OCI-LY3 (cell line): ENCODE measurements around the gene ARHGAP22.

Source experiments
- H2AFZ ChIP-seq: fragments of 200-600, 300-600 bp; shearing (Covaris generic); 2 replicates; pipeline ENCODE4 v1.6.0; 2014; ENCODE audit warnings: antibody characterized with exemption, low read depth, low read length
- H3K27ac ChIP-seq: fragments of 200-600, 300-600 bp; sonication (generic); 2 replicates; pipeline ENCODE4 v1.5.1; 2014; ENCODE audit warnings: mild to moderate bottlenecking, low read length, moderate library complexity, mixed read lengths
- H3K27me3 ChIP-seq: fragments of 200-600, 300-600 bp; sonication (generic); 2 replicates; pipeline ENCODE4 v1.6.1; 2014; ENCODE audit warnings: low read depth, low read length, mixed read lengths
- H3K36me3 ChIP-seq: fragments of 200-600, 300-600 bp; sonication (generic); replicated peaks from 2 replicates; pipeline ENCODE3; 2014; ENCODE audit warnings: low read depth, low read length, mixed read lengths
- H3K4me1 ChIP-seq: fragments of 300-600, 200-600 bp; sonication (generic); 2 replicates; pipeline ENCODE4 v1.6.1; 2014; ENCODE audit warnings: low read length, mixed read lengths
- H3K4me2 ChIP-seq: fragments of 200-600, 300-600 bp; sonication (generic); 2 replicates; pipeline ENCODE4 v1.6.1; 2014; ENCODE audit warnings: low read length, mixed read lengths
- H3K4me3 ChIP-seq: fragments of 300-600, 200-600 bp; sonication (generic); 2 replicates; pipeline ENCODE4 v1.5.1; 2014; ENCODE audit warnings: antibody characterized with exemption, mild to moderate bottlenecking, low read length, moderate library complexity
- H3K79me2 ChIP-seq: fragments of 300-600, 200-600 bp; shearing (Covaris generic); 2 replicates; pipeline ENCODE4 v1.6.1; 2014; ENCODE audit warnings: mild to moderate bottlenecking, low read length, mixed read lengths
- H3K9ac ChIP-seq: fragments of 300-600, 200-600 bp; shearing (Covaris generic); 2 replicates; pipeline ENCODE4 v1.6.0; 2014; ENCODE audit warnings: mild to moderate bottlenecking, low read length, moderate library complexity
- H3K9me3 ChIP-seq: fragments of 200-600, 300-600 bp; shearing (Covaris generic); 2 replicates; pipeline ENCODE4 v1.6.1; 2014; ENCODE audit warnings: low read length, mixed read lengths; ENCODE audit not compliant: insufficient read depth
- H4K20me1 ChIP-seq: fragments of 200-600, 300-600 bp; sonication (generic); 2 replicates; pipeline ENCODE4 v1.6.1; 2016; ENCODE audit warnings: low read length, mixed read lengths; ENCODE audit not compliant: insufficient read depth
- EZH2phosphoT487 ChIP-seq: fragments of 200-600 bp; shearing (Covaris generic); IDR thresholded peaks from 2 replicates; pipeline ENCODE4 v1.6.1; 2018; ENCODE audit warnings: antibody characterized with exemption, mixed run types, low read depth
- TF ChIP-seq, protein P1 (sequence below): fragments of 200-600, 300-600 bp; sonication (generic); IDR thresholded peaks from 2 replicates; pipeline ENCODE4 v1.5.1; 2014; ENCODE audit warnings: antibody characterized with exemption, low read length, low read depth

ARHGAP22 gene

GRCh38 chr10:48598936-48599829 lies 5.7 kb downstream of the ARHGAP22 start:
- H3K4me3 ChIP-seq, result no peak overlapping the region
- H2AFZ ChIP-seq, result no peak overlapping the region
- no peaks in the 10 kb centered on the region for H3K9me3 ChIP-seq
- no peak for TF ChIP-seq EZH2phosphoT487
- TF ChIP-seq, protein P1, sequence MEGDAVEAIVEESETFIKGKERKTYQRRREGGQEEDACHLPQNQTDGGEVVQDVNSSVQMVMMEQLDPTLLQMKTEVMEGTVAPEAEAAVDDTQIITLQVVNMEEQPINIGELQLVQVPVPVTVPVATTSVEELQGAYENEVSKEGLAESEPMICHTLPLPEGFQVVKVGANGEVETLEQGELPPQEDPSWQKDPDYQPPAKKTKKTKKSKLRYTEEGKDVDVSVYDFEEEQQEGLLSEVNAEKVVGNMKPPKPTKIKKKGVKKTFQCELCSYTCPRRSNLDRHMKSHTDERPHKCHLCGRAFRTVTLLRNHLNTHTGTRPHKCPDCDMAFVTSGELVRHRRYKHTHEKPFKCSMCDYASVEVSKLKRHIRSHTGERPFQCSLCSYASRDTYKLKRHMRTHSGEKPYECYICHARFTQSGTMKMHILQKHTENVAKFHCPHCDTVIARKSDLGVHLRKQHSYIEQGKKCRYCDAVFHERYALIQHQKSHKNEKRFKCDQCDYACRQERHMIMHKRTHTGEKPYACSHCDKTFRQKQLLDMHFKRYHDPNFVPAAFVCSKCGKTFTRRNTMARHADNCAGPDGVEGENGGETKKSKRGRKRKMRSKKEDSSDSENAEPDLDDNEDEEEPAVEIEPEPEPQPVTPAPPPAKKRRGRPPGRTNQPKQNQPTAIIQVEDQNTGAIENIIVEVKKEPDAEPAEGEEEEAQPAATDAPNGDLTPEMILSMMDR, result no peak
- H3K36me3 ChIP-seq, result no peaks in the 10 kb centered on the region
- no peaks in the 10 kb centered on the region for H4K20me1 ChIP-seq
- peaks cover 4% of the 10 kb centered on the region for H3K27me3 ChIP-seq
- H3K9ac ChIP-seq, result no peak overlapping the region
- H3K79me2 ChIP-seq, result no peaks in the 10 kb centered on the region
- H3K4me1 ChIP-seq, result no peaks in the 10 kb centered on the region
- H3K27ac ChIP-seq, result no peak overlapping the region
- no peak overlapping the region for H3K4me2 ChIP-seq

- H3K79me2 ChIP-seq, result no peaks in the 10 kb centered on the region
- TF ChIP-seq EZH2phosphoT487, result no peak
- TF ChIP-seq, protein P1, result no peak
These were observed 6.5 kb downstream of the ARHGAP22 start for GRCh38 chr10:48598243-48598935.

GRCh38 chr10:48595539-48595932 lies 9.3 kb downstream of the ARHGAP22 start:
- H3K79me2 ChIP-seq, result no peaks in the 10 kb centered on the region
- H4K20me1 ChIP-seq, result no peaks in the 10 kb centered on the region
- no peaks in the 10 kb centered on the region; the same call in 1 of the 2 replicates for H3K27me3 ChIP-seq
- no peak overlapping the region for H3K27ac ChIP-seq
- H3K36me3 ChIP-seq, result no peaks in the 10 kb centered on the region
- no peak overlapping the region for H2AFZ ChIP-seq
- H3K4me1 ChIP-seq, result no peaks in the 10 kb centered on the region
- no peak overlapping the region for H3K9ac ChIP-seq
- no peak overlapping the region for H3K4me2 ChIP-seq
- no peak overlapping the region for H3K4me3 ChIP-seq
- no peak for TF ChIP-seq EZH2phosphoT487
- TF ChIP-seq, protein P1, result no peak
- no peaks in the 10 kb centered on the region for H3K9me3 ChIP-seq

More at GRCh38 chr10:48598243-48598935, 6.5 kb downstream of the ARHGAP22 start:
- H3K9me3 ChIP-seq, result no peaks in the 10 kb centered on the region
- no peaks in the 10 kb centered on the region; the same call in 1 of the 2 replicates for H3K27me3 ChIP-seq
- no peak overlapping the region for H3K27ac ChIP-seq
- H3K4me1 ChIP-seq, result no peaks in the 10 kb centered on the region
- no peak overlapping the region for H3K4me3 ChIP-seq
- H4K20me1 ChIP-seq, result no peaks in the 10 kb centered on the region
- no peaks in the 10 kb centered on the region for H3K36me3 ChIP-seq
- H2AFZ ChIP-seq, result no peak overlapping the region
- no peak overlapping the region for H3K9ac ChIP-seq
- no peak overlapping the region for H3K4me2 ChIP-seq
